Measurements from ENCODE around the gene TMEM131L. TPM values are rescaled to one million over a fixed set of nuclear protein-coding genes. Genes with fewer than 3 reads are reported as not detected.
"Not testable (repeated sequence)": the region's sequence is repeated elsewhere in the genome, so short reads cannot be mapped to it uniquely, and the experiment has no call there.

TMEM131L gene
- total RNA-seq, 1 experiment from 2014 or later, result 8.2 TPM

DNA sequence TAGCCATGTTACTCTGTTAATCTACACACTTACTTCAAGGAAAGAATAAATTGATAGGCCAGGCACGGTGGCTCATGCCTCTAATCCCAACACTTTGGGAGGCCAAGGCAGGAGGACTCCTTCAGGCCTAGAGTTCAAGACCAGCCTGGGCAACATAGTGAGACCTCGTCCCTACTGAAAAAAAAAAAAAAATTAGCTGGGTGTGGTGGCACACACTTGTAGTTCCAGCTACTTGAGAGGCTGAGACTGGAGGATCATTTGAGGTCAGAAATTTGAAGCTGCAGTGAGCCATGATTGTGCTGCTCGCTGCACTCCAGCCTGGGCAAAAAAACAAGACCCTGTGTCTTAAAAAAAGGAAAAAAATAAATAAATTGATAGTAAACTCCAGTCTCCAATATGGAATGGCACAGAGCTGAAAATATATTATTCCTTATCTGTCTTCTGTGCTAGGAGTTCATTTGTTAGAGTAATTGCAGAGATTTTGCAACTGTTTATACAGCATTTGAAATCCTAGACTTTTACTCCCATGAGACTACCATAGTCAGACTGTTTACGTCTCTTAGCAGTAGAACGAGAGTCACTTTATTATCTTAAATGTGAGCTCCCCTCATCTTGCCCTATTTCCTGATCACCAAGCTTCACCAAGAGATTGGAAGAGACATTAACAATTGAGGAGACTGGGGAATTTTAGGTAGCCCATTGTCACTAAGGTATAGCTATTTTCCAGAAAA is 18.8 kb upstream of the TMEM131L start:
- DNase-seq (ENCODE audit: low read depth), result no peak

DNA sequence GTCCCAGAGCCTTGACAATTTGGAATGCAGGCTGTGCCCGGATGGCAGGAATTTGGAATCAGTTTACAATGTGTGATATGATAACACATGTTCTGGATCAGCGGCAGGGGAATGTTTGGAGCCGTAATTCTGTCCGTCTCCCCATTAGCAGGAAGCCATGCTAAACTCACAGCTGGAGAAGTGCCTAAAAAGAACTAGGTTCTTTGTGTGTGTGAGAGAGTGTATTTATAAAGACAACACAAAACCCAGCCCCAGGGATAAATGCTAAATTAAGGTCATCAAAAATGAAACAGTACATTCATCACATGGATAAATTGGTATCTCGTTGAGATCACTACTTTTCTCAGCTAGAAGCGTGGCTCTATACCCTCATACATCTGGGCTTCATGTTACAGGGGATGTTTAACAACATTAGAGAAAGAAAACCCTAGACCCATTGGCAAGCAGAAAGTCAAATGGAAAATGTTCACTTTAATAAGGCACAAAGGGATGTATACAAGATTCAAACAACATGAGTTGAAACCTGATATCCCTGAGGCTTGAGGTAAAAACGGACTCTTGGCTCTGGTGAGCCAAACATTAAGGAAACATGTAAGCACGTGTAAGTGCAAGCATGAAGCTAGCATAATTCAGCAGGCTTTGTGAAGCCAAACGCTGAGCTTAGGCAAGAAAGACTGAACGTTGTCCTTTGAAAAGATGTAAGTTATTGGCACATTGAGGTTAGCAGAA is 18.0 kb upstream of the TMEM131L start:
- peak; percentile 30 for DNase-seq (ENCODE audit: low read depth)

DNA sequence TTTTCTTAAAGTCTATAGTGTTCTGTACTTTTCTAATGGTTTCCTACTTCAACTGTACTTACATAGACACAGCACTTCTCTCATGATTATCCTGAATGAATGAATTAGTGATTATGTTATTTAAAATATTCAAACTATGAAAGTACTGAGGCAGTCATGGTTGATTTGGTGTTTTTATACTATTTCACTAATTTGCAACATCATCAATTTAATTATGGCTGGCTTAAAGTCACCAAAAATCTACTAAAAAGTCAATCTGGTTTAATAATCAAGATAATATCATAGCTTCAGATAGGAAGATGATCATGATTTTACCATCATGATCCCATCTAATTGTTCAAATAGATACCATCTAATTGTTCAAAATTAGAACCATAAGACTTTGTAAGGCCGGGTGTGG is 16.8 kb upstream of the TMEM131L start:
- DNase-seq (ENCODE audit: low read depth), result no peak

DNA sequence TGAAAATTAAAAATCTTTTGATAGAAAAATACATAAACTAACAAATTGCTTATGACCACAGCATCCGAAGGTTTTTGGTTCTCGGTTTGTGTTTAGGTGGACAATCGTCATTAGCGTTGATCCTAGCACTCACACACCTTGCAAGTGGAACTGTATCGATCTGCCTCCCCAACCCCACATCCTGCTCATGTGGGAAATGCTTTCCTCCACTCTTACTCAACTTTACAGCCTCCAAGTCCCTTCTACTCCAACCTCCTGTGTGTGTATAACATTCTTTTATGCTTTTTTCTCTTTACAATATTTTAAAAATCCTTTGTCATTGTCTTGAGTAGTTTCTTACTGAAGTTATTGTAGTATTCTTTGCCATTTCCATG is 15.6 kb upstream of the TMEM131L start:
- DNase-seq (ENCODE audit: low read depth), result no peak

DNA sequence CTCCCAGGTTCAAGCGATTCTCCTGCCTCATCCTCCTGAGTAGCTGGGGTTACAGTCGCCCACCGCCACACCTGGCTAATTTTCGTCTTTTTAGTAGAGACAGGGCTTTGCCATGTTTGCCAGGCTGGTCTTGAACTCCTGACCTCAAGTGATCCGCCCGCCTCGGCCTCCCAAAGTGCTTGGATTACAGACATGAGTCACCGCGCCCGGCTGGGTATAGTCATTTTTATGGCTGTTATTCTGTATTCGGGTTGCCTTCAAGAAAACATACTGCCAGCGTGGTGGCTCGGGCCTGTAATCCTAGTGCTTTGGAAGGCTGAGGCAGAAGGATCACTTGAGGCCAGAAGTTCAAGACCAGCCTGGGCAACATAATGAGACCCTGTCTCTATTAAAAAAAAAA is 15.0 kb upstream of the TMEM131L start:
- DNase-seq (ENCODE audit: low read depth), result peak; percentile 24

DNA sequence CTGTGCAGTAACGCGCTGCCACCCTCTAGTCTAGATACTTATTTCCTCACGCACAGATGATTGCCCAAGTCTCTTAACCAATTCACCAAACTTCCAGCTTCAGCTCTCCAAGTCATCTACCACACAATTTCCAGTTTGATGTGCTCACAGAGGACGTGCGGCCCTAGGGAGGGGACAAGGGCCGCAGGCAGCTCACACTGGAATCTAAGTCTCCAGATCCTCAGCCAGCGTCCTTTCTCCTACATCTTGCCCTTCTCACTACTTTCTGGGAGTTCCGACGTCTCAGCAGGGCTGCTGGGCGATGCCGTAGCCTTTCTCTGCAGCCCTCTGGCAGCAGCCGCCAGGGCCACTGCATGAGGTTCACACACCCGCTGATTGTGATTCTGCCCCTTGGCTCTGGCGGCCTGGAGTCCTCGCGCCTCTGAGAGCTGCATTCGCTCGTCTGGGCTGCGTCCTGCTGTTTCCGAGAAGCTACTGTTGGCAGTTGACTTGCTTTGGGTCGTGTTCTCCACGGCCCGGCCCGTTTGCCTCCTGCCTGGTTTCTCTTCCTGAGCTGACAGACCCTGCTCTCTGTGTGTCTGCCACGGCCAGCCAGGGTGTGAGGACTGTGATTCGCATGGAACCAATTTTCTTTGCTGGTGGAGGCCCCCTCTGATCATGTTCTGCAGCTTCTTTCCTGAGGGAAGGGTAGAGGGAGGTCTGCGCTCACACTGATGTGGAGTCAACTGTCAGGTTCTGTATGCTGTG is 14.1 kb upstream of the TMEM131L start:
- no peak for DNase-seq (ENCODE audit: low read depth)

DNA sequence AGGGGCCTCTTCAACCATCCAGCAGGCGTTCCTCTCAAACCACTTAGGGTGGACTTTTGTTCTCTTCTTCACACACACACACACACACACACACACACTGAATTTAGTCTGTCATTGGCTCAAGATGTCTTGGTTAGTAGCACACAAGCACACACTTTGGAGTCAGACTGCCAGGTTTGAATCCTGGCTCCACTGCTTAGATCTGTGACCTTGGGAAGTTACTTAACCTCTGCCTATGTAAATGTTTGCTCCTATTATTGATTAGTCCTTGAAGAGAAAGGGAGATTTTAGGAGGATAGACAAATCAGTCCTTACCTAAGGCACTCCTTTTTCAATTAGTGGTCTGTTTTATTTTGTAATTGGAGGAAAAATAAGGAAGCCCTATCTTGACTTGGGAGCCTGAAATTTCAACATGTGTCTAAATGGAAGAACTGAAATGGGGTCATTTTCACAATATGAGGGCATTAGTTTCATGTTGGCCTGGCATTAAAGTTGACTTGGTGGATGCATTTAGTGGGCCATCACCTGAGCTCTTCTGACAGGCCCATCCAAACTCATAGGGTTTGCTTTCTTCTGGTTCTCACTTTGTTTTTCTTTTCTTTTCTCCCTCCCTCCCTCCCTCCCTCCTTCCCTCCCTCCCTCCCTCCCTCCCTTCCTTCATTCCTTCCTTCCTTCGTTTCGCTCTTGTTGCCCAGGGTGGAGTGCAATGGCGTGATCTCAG is 13.3 kb upstream of the TMEM131L start:
- no peak for DNase-seq (ENCODE audit: low read depth)

DNA sequence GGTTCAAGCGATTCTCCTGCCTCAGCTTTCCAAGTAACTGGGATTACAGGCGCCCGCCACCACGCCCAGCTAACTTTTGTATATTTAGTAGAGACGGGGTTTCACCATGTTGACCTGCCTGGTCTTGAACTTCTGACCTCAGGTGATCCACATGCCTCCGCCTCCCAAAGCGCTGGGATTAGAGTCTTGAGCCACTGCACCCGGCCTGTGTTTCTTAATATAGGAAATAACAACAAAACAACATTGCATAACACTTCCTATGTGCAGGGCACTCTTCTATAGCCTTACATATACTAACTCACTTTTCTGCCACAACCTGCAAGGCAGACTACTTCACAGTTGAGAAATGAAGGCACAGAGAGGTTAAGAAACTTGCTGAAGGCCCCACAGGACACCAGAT is 12.8 kb upstream of the TMEM131L start:
- no peak for DNase-seq (ENCODE audit: low read depth)

DNA sequence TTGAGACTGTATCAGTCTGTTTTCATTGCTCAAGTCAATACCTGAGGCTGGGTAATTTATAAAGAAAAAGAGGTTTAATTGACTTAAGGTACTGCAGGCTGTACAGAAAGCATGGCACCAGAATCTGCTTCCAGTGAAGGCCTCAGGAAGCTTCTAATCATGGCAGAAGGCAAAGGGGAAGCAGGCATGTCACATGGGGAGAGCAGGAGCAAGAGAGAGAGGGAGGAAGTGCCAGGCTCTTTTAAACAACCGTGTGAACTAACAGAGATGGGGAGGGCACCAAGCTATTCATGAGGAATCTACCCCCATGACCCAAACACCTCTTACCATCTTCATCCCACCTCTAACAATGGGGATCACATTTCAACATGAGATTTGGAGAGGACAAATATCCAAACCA is 7.2 kb upstream of the TMEM131L start:
- no peak for DNase-seq (ENCODE audit: low read depth)

DNA sequence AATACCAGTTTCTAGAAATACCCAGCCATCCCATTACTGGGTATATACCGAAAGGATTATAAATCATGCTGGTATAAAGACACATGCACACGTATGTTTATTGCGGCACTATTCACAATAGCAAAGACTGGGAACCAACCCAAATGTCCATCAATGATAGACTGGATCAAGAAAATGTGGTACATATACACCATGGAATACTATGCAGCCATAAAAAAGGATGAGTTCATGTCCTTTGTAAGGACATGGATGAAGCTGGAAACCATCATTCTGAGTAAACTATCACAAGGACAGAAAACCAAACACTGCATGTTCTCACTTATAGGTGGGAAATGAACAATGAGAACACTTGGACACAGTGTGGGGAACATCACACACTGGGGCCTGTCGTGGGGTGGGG is 4.6 kb upstream of the TMEM131L start:
- DNase-seq (ENCODE audit: low read depth), result not testable (repeated sequence)

DNA sequence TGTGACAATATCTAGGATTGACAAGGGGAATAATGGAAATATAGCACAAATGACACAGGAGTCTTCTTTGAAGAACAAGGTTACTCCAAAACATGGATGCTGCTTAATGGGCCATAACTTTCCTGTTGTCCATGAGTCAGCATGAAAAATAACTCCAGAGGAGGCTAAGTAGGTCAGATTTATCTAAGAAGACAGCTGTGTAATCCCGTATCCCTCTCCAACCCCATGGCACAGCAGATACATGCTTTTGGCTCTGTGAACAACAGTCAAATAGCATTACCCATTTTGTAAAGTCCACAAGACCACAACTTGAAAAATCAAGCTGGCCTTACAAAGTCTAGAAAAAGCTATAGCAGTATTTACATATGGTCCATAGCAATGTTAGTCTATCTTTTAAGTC is 2.1 kb upstream of the TMEM131L start:
- peak; percentile 24 for DNase-seq (ENCODE audit: low read depth)

DNA sequence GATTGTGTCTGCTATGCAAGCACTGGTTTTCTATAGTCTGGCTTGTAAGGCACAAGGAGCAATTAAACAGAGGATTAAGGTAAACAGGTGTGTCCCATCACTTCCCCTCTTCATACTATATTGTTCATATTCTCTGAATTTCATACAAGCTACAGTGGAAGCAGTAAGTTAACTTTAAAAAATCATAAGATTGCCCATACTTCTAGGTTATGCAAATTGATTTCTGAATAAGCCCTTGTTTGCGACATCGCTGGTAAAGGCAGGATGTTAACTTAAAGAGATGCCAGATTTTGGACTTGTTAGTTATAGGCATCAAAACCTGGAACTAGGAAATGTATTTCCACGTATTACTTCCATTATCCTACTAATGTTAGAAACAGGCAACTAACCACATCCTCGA is 1.0 kb upstream of the TMEM131L start:
- no peak for DNase-seq (ENCODE audit: low read depth)

DNA sequence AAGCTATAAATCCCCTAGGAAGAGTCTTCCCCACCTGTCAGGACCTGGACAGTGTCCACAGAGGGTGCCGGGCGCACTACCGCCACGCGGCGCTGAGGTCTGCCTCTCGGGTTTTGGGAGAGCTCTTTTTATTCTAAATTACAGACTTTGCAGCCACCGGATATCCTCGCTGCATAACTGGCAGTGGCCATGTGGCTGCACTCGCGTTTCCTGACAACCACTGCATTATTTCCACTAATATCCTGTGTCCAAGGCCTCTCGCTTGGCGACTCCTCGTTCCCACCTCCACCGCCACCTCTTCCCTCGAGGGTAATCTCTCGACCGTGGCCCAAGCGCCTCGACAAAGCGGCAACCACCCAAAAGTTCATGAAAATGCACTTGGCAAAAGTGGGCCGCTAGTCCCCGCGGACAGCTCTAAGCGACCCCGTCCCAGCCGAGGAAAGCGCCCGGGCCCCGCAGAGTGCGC is 512 bp upstream of the TMEM131L start:
- peak; percentile 67 for DNase-seq (ENCODE audit: low read depth)

DNA sequence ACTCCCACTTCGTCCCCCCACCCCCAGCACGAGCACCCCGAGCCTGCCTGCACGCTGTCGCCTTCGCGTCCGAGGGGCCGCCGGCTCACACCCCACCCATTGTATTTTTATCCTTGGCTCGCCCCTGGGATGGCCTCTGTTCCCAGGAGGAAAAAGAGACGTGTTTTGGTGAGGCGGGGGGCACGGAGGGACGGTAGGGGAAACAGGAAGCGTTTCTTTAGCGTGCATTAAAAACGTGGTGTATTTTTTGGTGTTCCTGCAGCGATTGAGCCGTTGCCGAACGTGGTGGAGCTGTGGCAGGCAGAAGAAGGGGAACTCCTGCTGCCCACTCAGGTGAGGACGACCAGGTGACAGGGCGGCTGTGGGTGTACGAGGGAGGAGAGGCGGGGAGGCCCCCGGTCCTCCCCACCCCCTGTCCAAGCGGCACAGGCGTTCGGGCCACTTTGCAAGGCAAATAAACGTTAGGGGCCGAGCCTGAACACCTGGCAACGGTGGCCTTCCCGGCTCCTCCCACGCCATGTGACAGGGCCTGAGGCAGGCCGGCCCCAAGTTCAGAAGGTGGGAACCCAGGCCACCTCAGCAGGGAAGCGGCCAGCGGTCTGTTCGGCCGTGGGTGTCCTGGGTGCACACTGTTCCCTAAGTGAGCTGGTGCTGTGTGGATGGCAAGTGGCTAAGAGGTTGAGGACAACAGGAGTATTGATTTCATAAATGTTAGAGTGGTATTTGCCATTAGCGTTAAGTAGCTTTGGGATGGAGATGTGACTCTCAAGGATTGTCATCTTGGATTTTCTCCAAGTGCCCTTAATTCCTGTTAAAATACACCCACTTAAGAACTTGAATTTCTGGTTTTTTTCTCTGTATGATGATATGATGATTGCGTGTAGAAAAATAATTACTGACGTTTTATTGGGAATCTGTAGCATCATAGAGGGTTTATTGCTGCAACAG is 1.1 kb downstream of the TMEM131L start:
- peak; percentile 25 for DNase-seq (ENCODE audit: low read depth)

DNA sequence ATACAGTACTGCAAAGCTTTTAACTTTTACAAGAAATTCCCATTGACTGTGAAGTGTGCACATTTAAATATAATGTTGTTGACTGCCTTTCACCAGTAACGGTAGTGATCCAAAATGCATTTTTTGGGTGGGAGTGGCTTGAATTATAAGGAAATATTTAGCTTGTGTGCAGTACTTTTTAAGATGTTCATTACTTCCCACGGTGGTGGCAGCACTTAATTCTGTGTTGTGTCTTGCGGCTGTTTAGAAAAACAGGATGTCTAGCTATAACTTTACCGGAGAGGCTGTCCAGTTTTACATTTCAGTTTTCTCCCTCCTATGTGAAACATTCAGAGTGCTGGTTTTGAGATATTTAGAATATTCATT is 1.7 kb downstream of the TMEM131L start:
- DNase-seq (ENCODE audit: low read depth), result no peak

DNA sequence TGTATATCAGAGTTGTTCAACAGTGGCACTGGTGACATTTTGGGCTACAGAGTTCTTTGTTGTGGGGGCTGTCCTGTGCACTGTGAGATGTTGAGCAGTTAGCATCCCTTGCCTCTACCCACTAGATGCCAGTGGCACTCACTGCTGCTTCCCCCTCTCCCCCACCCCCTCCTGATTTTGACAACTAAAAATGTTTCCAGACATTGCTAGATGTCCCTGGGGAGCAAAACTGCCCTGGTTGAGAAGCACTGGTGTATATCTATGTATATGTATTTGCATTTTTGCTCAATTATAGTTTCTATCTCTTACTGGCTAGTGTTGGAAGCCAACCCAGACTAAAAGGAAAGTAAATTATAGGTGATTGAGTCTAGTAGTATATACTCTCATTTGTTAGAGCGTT is 2.4 kb downstream of the TMEM131L start:
- no peak for DNase-seq (ENCODE audit: low read depth)

DNA sequence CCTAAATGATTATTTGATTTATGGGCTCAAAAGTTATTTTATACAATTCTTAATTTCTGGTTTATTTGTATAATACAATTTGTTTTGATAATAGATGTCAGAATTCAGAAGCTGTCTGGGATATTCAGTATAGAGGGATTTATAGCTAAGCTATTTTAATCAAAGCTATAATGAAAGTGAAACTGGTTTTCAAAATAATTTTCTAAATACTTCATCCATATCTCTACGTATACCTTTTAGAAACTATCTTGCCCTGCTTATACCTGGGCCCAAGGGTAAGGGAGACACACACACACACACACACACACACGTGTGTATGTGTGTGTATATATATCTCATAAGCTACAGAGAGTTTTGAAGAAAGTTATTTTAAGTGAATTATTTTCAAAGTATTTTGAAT is 2.9 kb downstream of the TMEM131L start:
- DNase-seq (ENCODE audit: low read depth), result no peak

DNA sequence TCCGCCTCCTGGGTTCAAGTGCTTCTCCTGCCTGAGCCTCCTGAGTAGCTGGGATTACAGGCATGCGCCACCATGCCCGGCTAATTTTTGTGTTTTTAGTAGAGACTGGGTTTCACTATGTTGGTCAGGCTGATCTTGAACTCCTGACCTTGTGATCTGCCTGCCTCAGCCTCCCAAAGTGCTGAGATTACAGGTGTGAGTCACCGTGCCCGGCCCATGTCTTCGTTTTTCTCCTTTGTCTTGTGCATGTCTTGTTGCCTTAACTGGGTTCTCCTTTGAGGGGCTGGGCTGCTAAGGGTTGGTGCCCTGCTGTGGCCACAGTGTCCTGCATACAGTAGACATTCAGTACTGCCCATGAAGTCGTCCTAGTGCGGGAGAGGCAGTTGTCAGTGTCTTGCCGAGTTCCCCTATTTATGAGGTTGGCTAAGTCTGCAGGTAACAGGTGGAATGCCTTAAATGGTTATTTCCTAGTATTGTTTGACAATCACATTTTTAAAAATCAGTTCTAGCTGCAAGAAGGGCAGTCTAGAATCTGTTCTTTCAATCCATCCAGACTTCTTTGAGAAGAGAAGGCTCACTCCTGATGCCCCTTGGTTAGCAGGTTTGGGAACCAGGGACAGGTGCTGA is 5.0 kb downstream of the TMEM131L start:
- DNase-seq (ENCODE audit: low read depth), result not testable (repeated sequence)

DNA sequence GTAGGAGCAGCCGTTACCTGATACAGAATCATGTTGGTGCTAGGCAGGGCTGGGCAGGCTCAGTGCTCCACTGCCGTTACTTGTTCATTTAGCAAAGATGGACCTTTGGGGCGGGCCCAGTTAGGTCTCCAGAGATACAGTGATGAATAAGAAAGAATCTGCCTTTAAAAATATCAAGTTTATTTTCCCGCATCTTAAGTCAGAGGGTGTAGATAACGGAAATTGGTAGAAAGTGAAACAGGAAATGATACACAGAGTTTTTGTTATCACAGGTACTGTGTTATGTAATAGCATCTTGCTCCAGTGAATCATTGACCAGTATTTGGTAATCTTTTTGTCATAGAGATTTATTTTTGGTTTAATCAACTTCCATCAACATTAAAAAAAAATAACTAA is 5.5 kb downstream of the TMEM131L start:
- DNase-seq (ENCODE audit: low read depth), result no peak

Measured in M059J (cell line).